ENCODE results near the gene MISP. TPM values are rescaled to one million over a fixed set of nuclear protein-coding genes. Genes with fewer than 3 reads are reported as not detected.

The MISP gene
- total and polyA plus RNA-seq, 2 of the 8 experiments (the other 6 are each of a cell fraction or from before 2014, with no cell fraction given), result 0.43 to 0.45 TPM

GRCh38 chr19:802498-803098, 51.7 kb downstream of the MISP start:
- Histone ChIP-seq H3K9me3 (ENCODE audit: insufficient read depth in 2 of 2, low read depth in 1 of 2, low read length in 1 of 2) (no peaks in the 10 kb centered on the region), H3K56ac (replicated peaks; ENCODE audit: insufficient read length, low read depth, low read length) (no peak overlapping the region), H3K36me3 (ENCODE audit: control insufficient read depth in 2 of 4, insufficient read depth in 4 of 4, low read length in 3 of 4) (peaks cover 39 to 71% (median 63%) of the 10 kb centered on the region in 4 experiments), H2AFZ (ENCODE audit: low read length) (no peak overlapping the region), H3K23me2 (ENCODE audit: low read depth, low read length) (peaks cover 8% of the 10 kb centered on the region; the same call in 1 of the 2 replicates), H2BK12ac (ENCODE audit: low read depth, low read length) (no peak overlapping the region), H3K4me1 (replicated peaks in 1 of 4; ENCODE audit: control insufficient read depth in 3 of 4, insufficient read depth in 4 of 4, low read length in 3 of 4) (peaks cover 0 to 25% (median 15%) of the 10 kb centered on the region in 4 experiments; a peak in 6 of 7 replicates), H3K4me2 (ENCODE audit: insufficient read depth in 1 of 2, low read depth in 2 of 2, low read length in 2 of 2) (peak overlapping the region; percentile 16 to 38; a peak in 1 of 4 replicates), H3K79me1 (ENCODE audit: low read depth, low read length) (peaks cover 18% of the 10 kb centered on the region), H4K20me1 (replicated peaks in 1 of 2; ENCODE audit: control insufficient read depth in 1 of 2, insufficient read depth in 2 of 2, low read length in 2 of 2) (peaks cover 69 to 80% of the 10 kb centered on the region in 2 experiments), H3K4me3 (ENCODE audit: extremely low read depth in 1 of 4, insufficient read depth in 2 of 4, low read depth in 3 of 4, low read length in 4 of 4) (no peak overlapping the region), H2BK20ac (ENCODE audit: low read length) (no peak overlapping the region), H2BK15ac (ENCODE audit: low read length) (no peak overlapping the region), H3K18ac (ENCODE audit: extremely low read depth, low read length) (no peak overlapping the region), H3K4ac (replicated peaks; ENCODE audit: insufficient read length, low read depth, low read length) (no peak overlapping the region), H4K91ac (replicated peaks; ENCODE audit: insufficient read length, low read length) (no peak overlapping the region), H2AK5ac (ENCODE audit: low read depth, low read length) (no peak overlapping the region), H4K8ac (ENCODE audit: extremely low read depth, insufficient read depth, low read length) (no peak overlapping the region; the same call in 1 of the 2 replicates), H3K79me2 (ENCODE audit: control insufficient read depth in 1 of 2, insufficient read depth in 2 of 2, low read length in 2 of 2) (peaks cover 62 to 91% of the 10 kb centered on the region in 2 experiments), H2BK5ac (ENCODE audit: low read depth, low read length) (peak overlapping the region; percentile 60; the same call in 1 of the 2 replicates), H3K27me3 (replicated peaks in 1 of 4; ENCODE audit: control insufficient read depth in 3 of 4, extremely low read depth in 1 of 4, insufficient read depth in 3 of 4, low read length in 3 of 4) (no peaks in the 10 kb centered on the region), H4K5ac (ENCODE audit: insufficient read length, low read depth, low read length) (no peak overlapping the region), H3K9ac (replicated peaks in 1 of 4; ENCODE audit: extremely low read depth in 1 of 4, low read depth in 3 of 4, low read length in 3 of 4) (no peak overlapping the region; a peak in 1 of 7 replicates), H3K23ac (ENCODE audit: insufficient read length) (no peak overlapping the region), H3K14ac (ENCODE audit: insufficient read length) (no peak overlapping the region), H3K27ac (ENCODE audit: low read depth, low read length) (peak overlapping the region; percentile 53; the same call in 1 of the 2 replicates), H2BK120ac (replicated peaks; ENCODE audit: low read depth, low read length) (no peak overlapping the region)
- ChIA-PET CTCF (ENCODE audit: partially characterized antibody) (interaction anchor here (0.5 to 1.5 kb wide), 6 partner anchors 13 to 228 kb away, joined by 3 to 5 read pairs (median 3); no protein-coding TSS in a partner anchor), POLR2A (ENCODE audit: partially characterized antibody) (interaction anchor here (0.6 to 16.9 kb wide), 18 partner anchors 7 to 390 kb away, joined by 3 to 277 read pairs (median 6); partner anchors contain the start of genes AZU1, PLPPR3 and PRTN3)
- TF ChIP-seq PHF8 (conservative IDR thresholded peaks at IDR 0.05; ENCODE audit: low read depth, low read length) (no peak), TAF7 (optimal IDR thresholded peaks at IDR 0.05; ENCODE audit: borderline replicate concordance, low read depth, low read length) (no peak), E2F6 (IDR thresholded peaks at IDR 0.05) (no peak), POLR2A (IDR thresholded peaks at IDR 0.05; ENCODE audit: control extremely low read depth in 1 of 2, low read depth in 2 of 2, low read length in 2 of 2) (peak in 1 of 2 experiments; percentile 56; a peak in 2 of 3 replicates), SIX5 (IDR thresholded peaks at IDR 0.05; ENCODE audit: low read depth, low read length) (no peak), CEBPB (IDR thresholded peaks at IDR 0.05; ENCODE audit: low read depth, low read length) (no peak)
- DNase-seq (ENCODE audit: low read depth in 1 of 2, low spot score in 2 of 2) (no peak), FAIRE-seq (no peak)
- WGBS, 2 experiments (ENCODE audit: extremely low coverage in 1 of 2, insufficient coverage in 1 of 2, insufficient read length in 1 of 2, insufficient replicate concordance in 2 of 2, low coverage in 1 of 2, low lambda C conversion rate in 2 of 2, missing lambda C conversion rate in 1 of 2), result 93% methylated on average over 28 of the region's 28 CpGs; no CpG with 5 or more reads in 1 of the 2 experiments
